ENCODE data around the gene TOLLIP. TPM values are rescaled to one million over a fixed set of nuclear protein-coding genes. Genes with fewer than 3 reads are reported as not detected.

TOLLIP gene
- total and polyA plus RNA-seq, 8 donors: 14.9 to 119 (median 35.8) TPM

DNA sequence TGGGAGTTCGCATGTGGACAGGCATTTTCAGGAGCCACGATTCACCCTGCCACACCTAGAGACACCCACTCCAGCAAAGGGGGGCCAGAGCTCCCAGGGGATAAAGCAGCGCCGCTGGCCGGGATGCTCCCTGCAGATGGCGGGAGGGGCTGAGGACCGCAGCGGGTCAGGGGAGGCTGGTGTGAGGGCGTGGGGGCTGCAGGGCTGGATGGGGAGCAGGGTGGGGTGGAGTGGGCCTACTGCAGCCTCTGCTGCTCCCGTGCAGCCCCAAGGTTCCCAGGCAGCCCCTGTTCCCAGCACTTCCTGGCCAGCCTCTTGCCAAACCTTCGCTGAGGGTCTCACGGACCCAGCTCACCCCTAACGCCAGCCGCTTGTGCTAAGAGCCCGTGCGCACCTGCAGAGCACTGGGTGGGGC, 73.5 kb downstream of the TOLLIP start:
- no peak overlapping the region for H3K27ac ChIP-seq
- TF ChIP-seq, protein P1, sequence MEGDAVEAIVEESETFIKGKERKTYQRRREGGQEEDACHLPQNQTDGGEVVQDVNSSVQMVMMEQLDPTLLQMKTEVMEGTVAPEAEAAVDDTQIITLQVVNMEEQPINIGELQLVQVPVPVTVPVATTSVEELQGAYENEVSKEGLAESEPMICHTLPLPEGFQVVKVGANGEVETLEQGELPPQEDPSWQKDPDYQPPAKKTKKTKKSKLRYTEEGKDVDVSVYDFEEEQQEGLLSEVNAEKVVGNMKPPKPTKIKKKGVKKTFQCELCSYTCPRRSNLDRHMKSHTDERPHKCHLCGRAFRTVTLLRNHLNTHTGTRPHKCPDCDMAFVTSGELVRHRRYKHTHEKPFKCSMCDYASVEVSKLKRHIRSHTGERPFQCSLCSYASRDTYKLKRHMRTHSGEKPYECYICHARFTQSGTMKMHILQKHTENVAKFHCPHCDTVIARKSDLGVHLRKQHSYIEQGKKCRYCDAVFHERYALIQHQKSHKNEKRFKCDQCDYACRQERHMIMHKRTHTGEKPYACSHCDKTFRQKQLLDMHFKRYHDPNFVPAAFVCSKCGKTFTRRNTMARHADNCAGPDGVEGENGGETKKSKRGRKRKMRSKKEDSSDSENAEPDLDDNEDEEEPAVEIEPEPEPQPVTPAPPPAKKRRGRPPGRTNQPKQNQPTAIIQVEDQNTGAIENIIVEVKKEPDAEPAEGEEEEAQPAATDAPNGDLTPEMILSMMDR (IDR thresholded peaks at IDR 0.05): no peak
- TF ChIP-seq POLR2A (IDR thresholded peaks at IDR 0.05): no peak
- no peak for TF ChIP-seq POLR2AphosphoS5 (IDR thresholded peaks at IDR 0.05)
- TF ChIP-seq EP300 (IDR thresholded peaks at IDR 0.05): no peak
- H3K27me3 ChIP-seq: peaks cover 0 to 28% (median 0%) of the 10 kb centered on the region in 3 donors
- intact Hi-C loops (cut with DNase I; ENCODE audit: low total_unique reads): no loop called here
- DNase-seq: no peak
- H3K9me3 ChIP-seq: no peaks in the 10 kb centered on the region
- WGBS, 5 donors: 72 to 89% (median 76%) methylated on average over 14 to 16 of the region's 16 CpGs
- peaks cover 0 to 3% (median 0%) of the 10 kb centered on the region in 4 donors for H3K36me3 ChIP-seq
- peaks cover 0 to 12% (median 10%) of the 10 kb centered on the region in 4 donors for H3K4me1 ChIP-seq
- H3K4me3 ChIP-seq: no peak overlapping the region

- Histone ChIP-seq H3K4me3 (no peak overlapping the region), H3K27ac (no peak overlapping the region), H3K36me3 (peaks cover 0 to 3% (median 0%) of the 10 kb centered on the region in 4 donors), H3K9me3 (no peaks in the 10 kb centered on the region), H3K27me3 (peaks cover 0 to 33% (median 0%) of the 10 kb centered on the region in 3 donors), H3K4me1 (peaks cover 0 to 12% (median 10%) of the 10 kb centered on the region in 4 donors)
- no peak for DNase-seq
- WGBS, 5 donors: 78 to 82% (median 78%) methylated on average over 22 to 23 of the region's 23 CpGs
- no peak for TF ChIP-seq EP300 (IDR thresholded peaks at IDR 0.05)
- TF ChIP-seq, protein P1 (IDR thresholded peaks at IDR 0.05): no peak
- no peak for TF ChIP-seq POLR2AphosphoS5 (IDR thresholded peaks at IDR 0.05)
- TF ChIP-seq POLR2A (IDR thresholded peaks at IDR 0.05): no peak
- intact Hi-C loops (cut with DNase I; ENCODE audit: low total_unique reads): no loop called here
Observed at GRCh38 chr11:1235306-1235900, 74.0 kb downstream of the TOLLIP start.

DNA sequence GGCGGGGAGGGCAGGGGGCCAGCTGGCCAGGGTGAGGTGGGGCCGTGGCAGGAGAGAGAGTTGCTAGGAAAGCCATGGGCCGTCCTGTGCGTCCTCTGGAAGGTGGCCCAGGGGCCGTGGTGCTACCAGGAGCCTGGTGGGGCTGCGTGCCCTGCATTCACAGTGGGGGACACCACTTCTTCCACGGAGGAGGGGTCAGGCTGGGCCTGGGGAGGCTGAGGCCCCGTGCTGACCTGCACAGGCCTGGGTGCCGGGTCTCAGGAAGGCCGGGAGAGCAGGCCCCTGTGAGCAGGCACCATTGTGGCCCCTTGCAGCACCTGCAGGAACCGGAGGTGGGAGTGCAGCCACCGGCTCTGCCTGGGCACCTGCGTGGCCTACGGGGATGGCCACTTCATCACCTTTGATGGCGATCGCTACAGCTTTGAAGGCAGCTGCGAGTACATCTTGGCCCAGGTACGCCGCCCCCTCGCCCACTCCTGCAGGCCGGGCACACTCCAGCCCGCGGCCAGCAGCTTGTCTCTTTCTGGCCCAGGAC, 74.6 kb downstream of the TOLLIP start:
- WGBS, 5 donors: 79 to 88% (median 85%) methylated on average over 17 to 23 of the region's 23 CpGs
- Histone ChIP-seq H3K4me3 (no peak overlapping the region), H3K9me3 (no peaks in the 10 kb centered on the region), H3K27me3 (peaks cover 0 to 38% (median 0%) of the 10 kb centered on the region in 3 donors), H3K36me3 (peaks cover 0 to 3% (median 0%) of the 10 kb centered on the region in 4 donors), H3K4me1 (peaks cover 0 to 12% (median 10%) of the 10 kb centered on the region in 4 donors), H3K27ac (no peak overlapping the region)
- TF ChIP-seq POLR2AphosphoS5 (IDR thresholded peaks at IDR 0.05) (no peak), EP300 (IDR thresholded peaks at IDR 0.05) (no peak), POLR2A (IDR thresholded peaks at IDR 0.05) (no peak)
- TF ChIP-seq, protein P1 (IDR thresholded peaks at IDR 0.05): no peak
- intact Hi-C loops (cut with DNase I; ENCODE audit: low total_unique reads): no loop called here
- no peak for DNase-seq

- WGBS, 5 donors: 62 to 78% (median 70%) methylated on average over 9 to 22 of the region's 22 CpGs
- Histone ChIP-seq H3K36me3 (peaks cover 0 to 3% (median 0%) of the 10 kb centered on the region in 4 donors), H3K4me1 (peaks cover 0 to 12% (median 10%) of the 10 kb centered on the region in 4 donors), H3K27me3 (peaks cover 0 to 45% (median 0%) of the 10 kb centered on the region in 3 donors), H3K27ac (no peak overlapping the region), H3K4me3 (no peak overlapping the region), H3K9me3 (no peaks in the 10 kb centered on the region)
- no peak for DNase-seq
- no peak for TF ChIP-seq EP300 (IDR thresholded peaks at IDR 0.05)
- intact Hi-C loops (cut with DNase I; ENCODE audit: low total_unique reads): no loop called here
Observed at GRCh38 chr11:1234054-1234720, 75.2 kb downstream of the TOLLIP start.

Measured in stomach (tissue), 9 donors.